Hypothalamus (tissue), 51 donors: Measurements from ENCODE around the gene CCND1.
"Not testable (repeated sequence)": the region's sequence is repeated elsewhere in the genome, so short reads cannot be mapped to it uniquely, and the experiment has no call there.

Experiments used
- DNase-seq, 51 donors: peaks; one replicate each; lab custom pipeline; 2025; lab: John Stamatoyannopoulos, UW

CCND1 gene

DNA sequence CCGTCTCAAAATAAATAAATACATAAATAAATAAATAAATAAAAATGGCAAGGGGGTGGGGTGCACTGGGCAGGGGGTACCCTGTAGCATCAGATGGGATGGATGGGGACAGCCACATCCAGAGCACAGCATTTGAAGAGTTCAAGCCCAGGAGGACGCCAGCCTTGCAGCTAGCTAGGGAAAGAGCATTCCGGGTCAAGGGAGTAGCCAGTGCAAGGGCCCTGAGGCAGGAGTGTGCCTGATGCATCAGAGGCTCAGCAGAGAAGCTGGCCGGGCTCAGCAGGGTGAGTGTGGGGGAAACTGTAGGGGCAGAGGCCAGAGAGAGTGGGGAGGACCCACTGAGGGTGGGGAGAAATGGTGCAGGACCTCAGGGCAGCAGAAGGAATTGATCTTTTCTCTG is 23.7 kb upstream of the CCND1 start:
- no peak for DNase-seq

DNA sequence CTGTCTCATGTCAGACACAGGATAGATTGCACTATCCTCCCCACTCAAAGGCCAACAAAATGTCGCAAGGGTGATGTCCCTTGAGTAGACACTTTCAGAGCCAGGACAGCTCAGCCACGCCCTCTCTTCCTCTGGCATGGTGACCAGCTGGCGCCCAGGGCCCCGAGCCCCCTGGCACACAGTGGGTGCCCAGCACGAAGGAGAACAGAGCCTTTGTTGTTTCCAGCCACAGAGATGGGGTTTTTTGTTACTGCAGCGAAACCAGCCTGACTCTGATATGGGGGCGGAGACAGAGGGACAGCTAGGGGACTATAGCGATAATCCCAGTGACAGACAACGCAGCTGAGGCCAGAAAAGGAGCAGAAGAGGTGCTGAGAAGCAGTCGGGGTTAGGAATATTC is 23.3 kb upstream of the CCND1 start:
- DNase-seq, result no peak

DNA sequence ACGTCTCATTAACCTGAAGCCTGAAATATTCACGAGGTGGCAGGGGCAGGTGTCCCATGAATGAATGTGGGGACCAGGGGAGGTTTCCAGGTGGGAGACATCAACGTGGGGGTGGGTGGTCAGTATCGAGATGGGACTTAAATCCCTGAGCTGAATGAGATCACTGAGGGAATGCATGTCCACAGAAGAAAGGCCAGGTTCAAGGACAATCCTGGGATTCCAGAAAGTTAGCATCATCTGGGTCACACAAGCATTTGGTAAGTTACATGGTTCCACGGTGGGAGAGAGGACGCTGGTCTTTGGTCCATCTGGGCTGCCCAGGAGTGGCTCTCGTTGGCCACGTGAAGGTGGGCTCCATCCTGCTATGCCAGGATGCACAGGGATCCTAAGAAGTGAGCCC is 22.7 kb upstream of the CCND1 start:
- DNase-seq, result no peak

GRCh38 chr11:69620683-69621290 is 20.2 kb upstream of the CCND1 start:
- DNase-seq, result no peak

- DNase-seq, result not testable (repeated sequence)
Observed at GRCh38 chr11:69622097-69622681, 18.8 kb upstream of the CCND1 start.

DNA sequence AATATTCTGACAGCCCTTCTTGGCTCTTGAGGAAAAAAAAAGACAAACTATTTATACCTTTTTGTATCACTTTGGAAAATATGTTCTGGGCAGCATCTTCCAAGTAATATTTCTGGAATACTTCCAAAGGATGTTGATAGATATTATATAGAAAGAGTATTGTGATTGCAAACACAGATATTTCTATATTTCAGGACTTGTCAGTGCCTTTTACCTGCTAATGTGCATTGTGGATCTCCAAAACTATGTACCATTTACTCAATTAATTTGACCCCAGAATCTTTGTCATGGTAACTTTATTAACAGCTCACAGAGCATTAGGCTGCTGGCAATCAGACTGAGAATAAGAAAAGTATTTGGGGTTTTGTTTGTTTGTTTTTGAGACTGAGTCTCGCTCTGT is 16.7 kb upstream of the CCND1 start:
- DNase-seq, result no peak

- no peak for DNase-seq
Observed at GRCh38 chr11:69625476-69625875, 15.5 kb upstream of the CCND1 start.

DNA sequence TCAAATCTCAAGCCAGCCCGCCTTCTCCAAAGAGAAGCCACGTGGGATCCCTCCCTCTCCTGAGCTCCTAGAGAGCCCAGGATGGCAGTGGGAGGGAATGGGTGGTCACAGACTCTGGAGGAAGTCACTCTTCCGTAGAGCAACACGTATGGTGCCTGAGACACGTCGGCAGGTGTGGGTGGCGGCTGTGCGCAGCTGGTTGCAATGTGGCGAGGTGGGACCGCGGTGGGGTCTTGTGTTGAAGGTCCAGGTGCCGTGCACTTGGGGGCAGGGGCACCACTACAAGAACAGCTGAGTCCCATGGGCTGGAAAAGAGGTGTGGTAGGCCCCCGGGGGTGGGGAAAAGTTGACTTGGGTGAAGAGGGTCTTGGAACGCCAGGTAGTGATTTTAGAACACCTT is 13.4 kb upstream of the CCND1 start:
- no peak for DNase-seq

- DNase-seq, result no peak
Observed at GRCh38 chr11:69630017-69630416, 10.9 kb upstream of the CCND1 start.

GRCh38 chr11:69630424-69630823 is 10.5 kb upstream of the CCND1 start:
- no peak for DNase-seq

GRCh38 chr11:69632900-69633299 is 8.1 kb upstream of the CCND1 start:
- no peak for DNase-seq

DNA sequence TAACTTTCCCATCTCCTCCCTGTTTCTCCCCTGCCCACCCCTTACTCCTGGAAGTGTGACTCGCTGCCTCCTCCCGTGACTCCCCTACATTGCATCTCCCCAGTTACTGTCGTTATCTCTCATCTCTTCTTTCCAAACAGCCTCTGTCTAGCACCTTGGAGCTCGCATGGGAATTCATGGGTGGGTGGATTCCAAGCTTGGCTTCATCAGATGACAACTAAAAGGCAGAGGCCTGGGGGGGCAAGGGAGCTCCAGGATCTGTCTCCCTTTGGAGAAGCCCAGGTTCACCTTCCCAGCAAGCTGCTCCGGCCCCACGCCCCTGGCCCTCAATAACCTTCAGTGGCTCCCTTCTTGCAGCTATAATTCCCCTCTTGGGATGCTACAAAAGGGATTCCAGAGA is 6.9 kb upstream of the CCND1 start:
- no peak for DNase-seq

GRCh38 chr11:69634590-69634989 is 6.4 kb upstream of the CCND1 start:
- DNase-seq, result no peak

- DNase-seq, result no peak
Observed at GRCh38 chr11:69635195-69635594, 5.8 kb upstream of the CCND1 start.

DNA sequence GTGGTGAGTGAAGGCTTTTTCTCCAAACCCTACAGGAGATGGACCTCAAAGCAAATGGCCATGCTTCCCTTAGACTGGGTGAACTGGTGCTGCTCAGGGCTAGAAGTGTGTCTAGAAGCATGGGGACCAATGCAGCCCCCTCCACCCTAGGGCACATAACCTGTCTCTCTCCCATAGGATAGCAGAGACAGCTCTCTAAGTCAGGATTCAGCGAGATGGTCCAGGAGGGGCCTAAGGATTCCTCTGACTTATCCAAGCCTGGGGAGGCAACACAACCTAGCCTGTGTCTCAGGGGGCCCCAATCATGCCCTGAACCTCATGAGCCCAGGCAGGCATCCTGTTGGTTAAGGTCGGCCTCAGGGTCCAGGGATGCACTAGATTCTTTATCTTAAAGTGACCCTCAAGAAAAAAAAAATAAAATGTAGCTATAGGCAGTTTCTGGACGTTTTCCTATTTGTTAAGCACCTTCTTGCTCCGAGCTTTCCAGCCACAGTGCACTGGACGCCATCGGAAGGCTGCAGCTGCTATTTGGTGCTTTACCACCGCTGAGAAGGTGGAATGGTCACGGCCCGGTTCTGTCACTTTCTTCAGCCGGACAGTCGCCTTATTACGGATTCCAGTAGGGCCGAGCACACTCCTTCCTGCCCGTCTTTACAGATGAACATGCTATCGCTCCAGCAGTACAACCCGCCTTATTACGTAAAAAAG is 5.0 kb upstream of the CCND1 start:
- no peak for DNase-seq

GRCh38 chr11:69636512-69637197 is 4.3 kb upstream of the CCND1 start:
- peak in 34 of 51 donors; percentile 4 to 66 (median 31) for DNase-seq

GRCh38 chr11:69637198-69637940 is 3.6 kb upstream of the CCND1 start:
- DNase-seq, result no peak

DNA sequence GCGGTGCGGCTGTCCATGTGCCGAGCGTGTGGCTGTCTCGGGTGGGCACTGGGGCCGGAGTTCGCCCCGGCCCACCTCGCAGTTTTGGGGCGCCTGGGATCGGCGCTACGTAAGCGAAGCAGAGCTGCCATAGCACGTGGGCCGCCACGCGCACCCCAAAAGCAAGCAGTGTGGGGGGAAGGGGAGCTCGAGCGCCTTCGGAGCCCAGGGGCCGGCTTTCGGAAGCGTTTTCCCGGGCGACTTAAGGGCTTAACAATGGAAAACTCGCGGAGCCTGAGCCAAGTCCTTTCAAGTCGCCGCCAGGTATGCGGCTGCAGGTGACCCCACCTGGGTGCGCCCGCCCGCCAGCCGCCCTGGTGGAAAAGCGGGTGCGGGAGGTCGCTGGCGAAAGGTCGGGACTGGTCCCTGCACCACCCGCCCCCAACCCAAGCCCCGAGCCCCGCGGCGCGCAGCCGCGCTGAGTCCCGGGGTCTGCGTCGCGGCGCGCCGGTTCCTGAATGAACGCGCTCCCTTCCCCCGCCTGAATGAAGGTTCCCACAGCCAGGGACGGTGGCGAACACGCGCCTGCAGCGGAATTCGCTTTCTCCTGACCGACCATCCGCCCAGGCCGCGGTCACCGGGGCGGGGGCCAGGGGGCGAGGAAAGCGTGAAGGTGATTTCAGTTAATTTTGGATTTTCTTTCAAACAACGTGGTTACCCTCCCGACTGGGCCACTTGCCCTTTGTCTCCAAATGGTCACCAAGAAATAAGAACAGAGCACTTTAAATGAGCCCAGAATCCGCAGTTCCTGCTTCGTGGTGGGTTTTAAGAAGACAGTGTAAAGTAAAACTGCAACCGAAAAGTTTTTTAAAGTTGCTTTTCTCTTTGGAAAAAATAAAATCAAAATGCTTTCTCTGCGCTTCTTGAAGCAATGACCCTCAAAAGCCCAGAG is 2.8 kb upstream of the CCND1 start:
- DNase-seq, result no peak

GRCh38 chr11:69638941-69639681 is 1.8 kb upstream of the CCND1 start:
- DNase-seq, result peak in 43 of 51 donors; percentile 6 to 75 (median 48)
